Activated CD4-positive, alpha-beta T cell treated with anti-CD3 and anti-CD28 coated beads, Interleukin-2, amount 50 U/mL, for 16 hours (primary cell): Measurements from ENCODE around the gene ZNF639.
"Not testable (repeated sequence)": the region's sequence is repeated elsewhere in the genome, so short reads cannot be mapped to it uniquely, and the experiment has no call there.

ENCODE experiments used
- DNase-seq: peaks from one replicate; pipeline ENCODE4 v3.0.0-alpha.2; 2020

ZNF639 gene, protein sequence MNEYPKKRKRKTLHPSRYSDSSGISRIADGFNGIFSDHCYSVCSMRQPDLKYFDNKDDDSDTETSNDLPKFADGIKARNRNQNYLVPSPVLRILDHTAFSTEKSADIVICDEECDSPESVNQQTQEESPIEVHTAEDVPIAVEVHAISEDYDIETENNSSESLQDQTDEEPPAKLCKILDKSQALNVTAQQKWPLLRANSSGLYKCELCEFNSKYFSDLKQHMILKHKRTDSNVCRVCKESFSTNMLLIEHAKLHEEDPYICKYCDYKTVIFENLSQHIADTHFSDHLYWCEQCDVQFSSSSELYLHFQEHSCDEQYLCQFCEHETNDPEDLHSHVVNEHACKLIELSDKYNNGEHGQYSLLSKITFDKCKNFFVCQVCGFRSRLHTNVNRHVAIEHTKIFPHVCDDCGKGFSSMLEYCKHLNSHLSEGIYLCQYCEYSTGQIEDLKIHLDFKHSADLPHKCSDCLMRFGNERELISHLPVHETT

DNA sequence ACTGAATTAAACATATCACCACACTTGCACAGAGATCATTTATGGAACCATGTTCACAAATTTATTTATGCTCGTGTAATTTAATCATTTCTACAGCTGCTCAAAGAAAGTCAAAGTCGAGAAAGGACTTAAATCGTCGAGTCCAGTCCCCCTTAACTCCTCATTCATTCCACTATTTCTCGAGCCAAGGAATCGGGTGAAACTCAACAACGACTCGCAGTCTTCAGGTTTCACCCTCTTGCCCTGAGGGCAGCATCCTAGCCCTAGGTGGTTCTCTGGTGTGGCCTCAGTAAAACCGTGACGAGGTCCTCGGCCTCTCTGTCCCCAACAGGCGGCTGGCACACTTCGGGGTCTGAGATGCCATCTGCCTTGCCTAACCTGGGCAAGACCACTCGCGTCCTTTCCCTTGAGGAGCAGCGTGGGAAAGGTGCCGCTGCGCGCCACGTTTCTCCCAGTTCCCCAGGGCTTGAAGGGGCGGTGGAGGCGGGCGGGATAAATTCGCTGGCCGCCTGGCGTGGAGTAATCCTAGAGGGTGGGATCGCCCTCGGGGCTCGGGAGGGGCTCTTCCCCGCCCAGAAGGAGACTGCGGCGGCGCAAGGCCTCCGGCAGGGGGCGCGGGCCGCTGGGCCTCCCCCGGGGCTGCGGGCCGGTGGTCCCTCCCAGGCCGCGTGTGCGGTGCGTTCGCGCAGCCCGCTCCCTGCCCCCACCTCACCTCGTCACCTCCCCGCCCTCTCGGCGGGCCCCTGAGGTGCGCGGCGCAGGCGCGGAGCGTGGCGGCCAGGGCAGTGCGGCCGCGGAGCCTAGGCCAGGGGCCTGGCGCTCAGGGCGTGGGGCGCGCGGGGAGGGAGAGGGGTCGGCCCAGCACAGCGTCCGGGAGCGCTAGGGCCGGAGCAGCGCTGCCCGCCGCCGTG lies at the start of gene ZNF639:
ZNF639 (plus strand) TSS at position 746 of the 911 bp plus-strand sequence. CDS start 5,263 bp downstream, outside the sequence.
- DNase-seq, result peak; percentile 85

DNA sequence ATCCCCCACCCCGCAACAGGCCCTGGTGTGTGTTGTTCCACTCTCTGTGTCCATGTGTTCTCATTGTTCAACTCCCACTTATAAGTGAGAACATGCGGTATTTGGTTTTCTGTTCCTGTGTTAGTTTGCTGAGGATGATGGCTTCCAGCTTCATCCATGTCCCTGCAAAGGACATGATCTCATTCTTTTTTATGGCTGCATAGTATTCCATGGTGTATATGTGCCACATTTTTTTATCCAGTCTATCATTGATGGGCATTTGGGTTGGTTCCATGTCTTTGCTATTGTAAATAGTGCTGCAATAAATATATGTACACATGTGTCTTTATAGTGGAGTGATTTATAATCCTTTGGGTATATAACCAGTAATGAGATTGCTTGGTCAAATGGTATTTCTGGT lies 48.4 kb upstream of the ZNF639 start:
- DNase-seq, result not testable (repeated sequence)

DNA sequence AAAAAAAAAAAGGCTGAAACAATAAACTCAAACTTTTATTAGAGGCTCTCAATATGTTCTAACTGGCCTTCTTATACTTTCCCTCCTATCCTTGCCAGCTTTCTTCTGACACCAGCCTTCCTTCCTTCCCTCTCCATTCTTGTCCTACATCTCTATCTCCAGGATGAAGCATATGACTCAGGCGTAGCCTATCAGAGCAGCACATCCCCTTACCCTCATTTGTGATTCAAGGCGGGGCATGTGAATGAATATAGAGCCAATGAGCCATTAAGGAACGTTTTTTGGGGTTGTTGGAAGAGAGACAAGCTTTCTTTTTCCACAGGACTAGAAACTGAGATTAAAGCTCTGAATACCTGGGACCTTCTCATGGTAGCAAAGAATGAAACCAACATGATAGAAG lies 46.8 kb upstream of the ZNF639 start:
- no peak for DNase-seq

- no peak for DNase-seq
Measured at GRCh38 chr3:179276743-179277142, 46.1 kb upstream of the ZNF639 start.

GRCh38 chr3:179278151-179278550 lies 44.7 kb upstream of the ZNF639 start:
- DNase-seq, result no peak

- no peak for DNase-seq
Measured at GRCh38 chr3:179278932-179279693, 43.7 kb upstream of the ZNF639 start.

- no peak for DNase-seq
Measured at GRCh38 chr3:179279837-179280236, 43.0 kb upstream of the ZNF639 start.

- DNase-seq, result no peak
Measured at GRCh38 chr3:179281825-179282224, 41.0 kb upstream of the ZNF639 start.

DNA sequence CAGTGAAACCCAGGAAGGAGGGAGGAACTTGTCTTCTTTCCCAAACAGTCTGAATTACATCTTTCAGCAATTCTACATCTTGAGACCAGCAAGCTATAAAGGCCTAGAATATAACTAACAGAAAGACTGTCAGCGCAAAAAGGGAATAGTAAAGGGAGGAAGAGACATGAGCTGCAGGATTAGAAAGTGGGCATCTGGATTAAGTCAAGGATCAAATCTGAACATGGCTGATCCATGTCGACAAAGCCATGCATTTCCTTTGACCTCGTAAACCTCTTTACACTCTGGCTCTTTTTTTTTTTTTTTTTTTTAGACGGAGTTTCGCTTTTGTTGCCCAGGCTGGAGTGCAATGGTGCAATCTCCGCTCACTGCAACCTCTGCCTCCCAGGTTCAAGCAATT lies 36.5 kb upstream of the ZNF639 start:
- no peak for DNase-seq

DNA sequence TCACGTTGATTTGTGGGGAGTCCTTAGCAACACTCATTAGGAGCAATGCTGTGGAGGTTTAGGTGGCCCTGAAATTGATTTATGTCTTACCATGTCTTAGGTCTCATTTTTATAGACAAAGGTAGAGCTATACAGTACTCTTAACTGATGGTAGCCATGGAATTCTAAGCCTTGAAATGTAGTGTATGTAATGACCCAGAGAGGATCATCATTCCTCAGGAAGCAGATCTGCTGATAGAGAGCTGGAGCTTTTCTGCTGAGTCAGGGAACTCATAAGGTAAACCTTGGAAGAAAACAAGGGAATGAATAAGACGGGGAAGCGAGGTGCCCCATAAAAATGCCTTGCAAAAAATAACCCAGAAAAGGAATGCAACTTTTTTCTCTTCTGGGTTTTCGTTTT lies 34.0 kb upstream of the ZNF639 start:
- DNase-seq, result no peak

GRCh38 chr3:179289295-179289694 lies 33.5 kb upstream of the ZNF639 start:
- DNase-seq, result no peak

DNA sequence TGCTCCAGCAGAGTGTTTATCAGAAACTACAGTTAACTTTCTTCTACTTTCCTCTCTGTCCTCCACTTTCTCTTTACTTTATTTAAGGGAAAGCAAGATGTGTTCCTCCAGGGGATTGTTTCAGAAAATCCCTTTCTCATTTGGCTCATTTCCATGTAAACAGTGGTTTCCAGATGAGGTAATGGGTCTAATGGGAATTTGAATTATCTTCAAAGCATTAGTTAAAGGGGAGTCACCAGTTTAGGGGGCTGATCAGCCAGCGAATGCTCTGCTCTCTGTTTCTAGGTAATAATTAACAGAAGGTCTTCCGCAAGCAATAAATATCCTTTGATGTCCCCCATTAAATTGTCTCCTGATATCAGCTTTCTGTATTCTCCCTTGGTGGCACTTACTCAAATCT lies 30.4 kb upstream of the ZNF639 start:
- no peak for DNase-seq

DNA sequence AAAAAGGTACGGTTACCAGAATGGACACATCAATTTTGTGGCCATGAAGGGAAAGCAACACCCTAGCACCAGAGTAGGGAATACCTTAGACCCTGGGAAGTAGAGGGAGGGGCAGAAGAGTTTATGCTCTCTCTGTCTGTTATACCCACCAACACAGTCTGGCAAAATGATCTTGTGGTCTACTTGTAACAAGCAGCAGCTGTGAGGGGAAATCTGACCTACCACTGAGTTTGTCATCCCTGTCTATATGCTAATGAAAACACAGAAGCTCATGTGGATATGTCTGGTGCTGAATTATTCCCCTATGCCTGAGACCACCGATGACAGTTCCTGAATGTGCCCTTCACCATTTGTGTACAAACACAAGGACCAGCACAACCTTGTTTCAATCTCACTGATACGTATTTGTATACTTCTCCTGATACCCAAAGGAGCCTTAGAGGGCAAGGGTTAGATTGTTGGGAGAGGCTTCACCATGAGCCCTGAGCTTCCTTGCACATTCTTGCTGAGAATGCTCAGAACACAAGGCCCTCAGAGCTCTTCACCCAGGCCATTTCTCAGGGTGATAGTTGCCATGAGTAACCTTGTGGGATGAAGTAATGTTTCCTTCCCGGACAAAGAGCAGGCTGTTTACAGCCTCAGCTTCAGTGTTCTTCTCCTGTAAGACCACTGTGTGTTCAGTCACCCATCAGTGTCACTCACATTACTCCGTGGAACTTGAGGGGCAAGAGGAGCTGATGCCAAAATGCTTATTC lies 24.7 kb upstream of the ZNF639 start:
- DNase-seq, result no peak

GRCh38 chr3:179299316-179299715 lies 23.5 kb upstream of the ZNF639 start:
- DNase-seq, result no peak

DNA sequence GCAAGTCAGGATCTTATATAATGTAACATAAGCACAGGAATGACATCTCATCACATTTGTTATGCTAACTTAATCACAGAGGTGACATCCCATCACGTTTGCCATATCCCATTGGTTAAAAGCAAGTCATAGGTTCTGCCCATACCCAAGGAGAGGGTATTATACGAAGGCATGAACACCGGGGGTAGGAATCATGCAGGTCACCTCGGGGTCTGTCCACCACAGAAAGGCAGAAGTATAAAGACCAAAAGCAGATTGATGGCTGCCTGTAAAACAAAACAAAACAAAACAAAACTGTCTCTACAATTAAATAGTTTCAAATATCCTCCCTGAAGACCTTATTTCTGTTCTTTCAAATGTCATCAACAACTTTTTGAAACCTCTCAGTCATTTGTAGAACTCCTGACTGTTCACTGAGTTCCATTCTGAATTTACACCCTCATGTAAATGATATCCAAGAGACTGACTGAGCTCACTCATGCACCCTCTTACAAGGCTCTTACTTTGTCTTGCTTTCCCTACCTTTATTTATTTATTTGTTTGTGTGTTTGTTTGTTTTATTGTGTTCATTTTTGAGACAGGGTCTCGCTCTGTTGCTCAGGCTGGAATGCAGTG lies 22.7 kb upstream of the ZNF639 start:
- DNase-seq, result peak; percentile 21

- no peak for DNase-seq
Measured at GRCh38 chr3:179301645-179302044, 21.2 kb upstream of the ZNF639 start.

GRCh38 chr3:179302111-179302510 lies 20.7 kb upstream of the ZNF639 start:
- no peak for DNase-seq

DNA sequence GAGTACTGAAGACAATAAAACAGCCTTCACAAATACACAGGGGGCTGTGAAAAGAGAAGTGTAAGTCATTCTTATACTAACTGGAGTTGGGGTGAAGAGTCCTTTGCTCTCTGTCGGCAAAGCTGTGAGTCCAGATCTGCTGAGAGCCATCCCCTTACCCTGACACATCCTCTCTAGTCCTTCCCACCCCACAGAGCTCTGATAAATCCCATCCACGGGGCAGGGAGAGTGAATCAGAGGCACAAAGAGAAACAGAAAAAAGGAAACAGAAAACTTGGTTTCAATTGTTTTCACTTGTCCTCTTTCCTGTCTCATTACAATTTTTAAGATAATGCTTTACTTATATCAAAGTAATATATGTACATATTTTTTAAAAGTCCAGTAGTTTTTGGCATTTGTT lies 18.2 kb upstream of the ZNF639 start:
- no peak for DNase-seq

DNA sequence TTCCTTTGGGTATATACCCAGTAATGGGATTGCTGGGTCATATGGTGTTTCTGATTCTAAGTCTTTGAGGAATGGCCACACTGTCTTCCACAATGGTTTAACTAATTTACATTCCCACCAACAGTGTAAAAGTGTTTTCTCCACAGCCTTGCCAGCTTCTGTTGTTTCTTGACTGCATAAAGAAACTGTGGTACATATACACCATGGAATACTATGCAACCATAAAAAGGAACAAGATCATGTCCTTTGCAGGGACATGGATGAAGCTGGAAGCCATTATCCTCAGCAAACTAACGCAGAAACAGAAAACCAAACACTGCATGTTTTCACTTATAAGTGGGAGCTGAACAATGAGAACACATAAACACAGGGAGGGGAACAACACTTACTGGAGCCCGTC lies 15.5 kb upstream of the ZNF639 start:
- not testable (repeated sequence) for DNase-seq

DNA sequence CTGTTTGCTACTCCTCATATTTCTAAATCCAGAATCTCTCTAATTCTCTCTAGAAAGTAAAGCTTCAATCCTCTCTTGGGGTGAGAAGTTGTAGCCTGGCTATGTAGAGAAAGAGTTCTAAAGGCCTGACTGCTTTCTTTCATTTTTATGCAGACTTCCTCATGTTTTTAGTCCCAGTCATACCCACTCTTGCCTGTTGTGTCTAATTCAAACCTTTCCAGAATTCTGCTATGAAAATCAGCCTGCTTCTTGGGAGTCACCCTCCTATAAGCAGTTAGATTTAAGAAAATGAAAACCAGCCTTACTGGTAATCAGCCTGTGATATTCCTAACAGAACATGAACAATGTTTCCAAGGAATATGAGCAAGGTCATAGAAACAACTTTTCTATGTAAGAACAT lies 14.8 kb upstream of the ZNF639 start:
- DNase-seq, result no peak

- DNase-seq, result no peak
Measured at GRCh38 chr3:179309225-179310078, 13.4 kb upstream of the ZNF639 start.
